Neural cell (in vitro differentiated cells): ENCODE measurements around the gene EEF2K. TPM values are rescaled to one million over a fixed set of nuclear protein-coding genes. Genes with fewer than 3 reads are reported as not detected.
A peak's percentile ranks its signal among the peaks of the same experiment; 100 is the strongest.

Experiments
- H2AFZ ChIP-seq: fragments of 200-600, 300-800 bp; sonication (generic), shearing (Covaris generic); 2 replicates; pipeline ENCODE4 v1.6.0; 2014; ENCODE audit warnings: low read depth, mild to moderate bottlenecking, antibody characterized with exemption, low read length, moderate library complexity
- H3F3A ChIP-seq: fragments of 200-600 bp; shearing (Covaris generic); 2 replicates; pipeline ENCODE4 v1.6.1; 2016; ENCODE audit warnings: mild to moderate bottlenecking, moderate library complexity, mixed read lengths, antibody characterized with exemption, low read length; ENCODE audit not compliant: insufficient read depth, poor library complexity, severe bottlenecking
- H3K27ac ChIP-seq: fragments of 200-600, 300-800 bp; sonication (generic), shearing (Covaris generic); 2 replicates; pipeline ENCODE4 v1.5.1; 2014; ENCODE audit warnings: mild to moderate bottlenecking, low read length, moderate library complexity
- H3K27me3 ChIP-seq: fragments of 300-800, 200-600 bp; sonication (generic), shearing (Covaris generic); 2 replicates; pipeline ENCODE4 v1.6.0; 2014; ENCODE audit warnings: mild to moderate bottlenecking, low read depth, low read length, moderate library complexity; ENCODE audit not compliant: insufficient read depth
- H3K36me3 ChIP-seq: fragments of 300-800, 200-600 bp; sonication (generic), shearing (Covaris generic); 2 replicates; pipeline ENCODE4 v1.5.1; 2014; ENCODE audit warnings: mild to moderate bottlenecking, antibody characterized with exemption, low read length, moderate library complexity; ENCODE audit not compliant: insufficient read depth
- H3K4me2 ChIP-seq: fragments of 300-800, 200-600 bp; sonication (generic), shearing (Covaris generic); 2 replicates; pipeline ENCODE4 v1.6.0; 2014; ENCODE audit warnings: mild to moderate bottlenecking, low read length
- H3K4me3 ChIP-seq: fragments of 300-800, 200-600 bp; sonication (generic), shearing (Covaris generic); 2 replicates; pipeline ENCODE4 v1.5.1; 2014; ENCODE audit warnings: mild to moderate bottlenecking, low read length, moderate library complexity
- H3K79me2 ChIP-seq: fragments of 200-600 bp; shearing (Covaris generic); replicated peaks from 2 replicates; pipeline ENCODE4 v1.6.0; 2014; ENCODE audit warnings: mild to moderate bottlenecking, low read length, moderate library complexity; ENCODE audit not compliant: insufficient read depth
- H3K9ac ChIP-seq: fragments of 300-800, 200-600 bp; sonication (generic), shearing (Covaris generic); 2 replicates; pipeline ENCODE4 v1.6.1; 2016; ENCODE audit warnings: mild to moderate bottlenecking, low read length, mixed read lengths
- H3K9me2 ChIP-seq: fragments of 200-600 bp; shearing (Covaris generic); 2 replicates; pipeline ENCODE4 v1.6.1; 2016; ENCODE audit warnings: mild to moderate bottlenecking, low read length, mixed read lengths; ENCODE audit not compliant: insufficient read depth
- H3K9me3 ChIP-seq: fragments of 200-600, 300-800 bp; sonication (generic), shearing (Covaris generic); 2 replicates; pipeline ENCODE4 v1.6.1; 2016; ENCODE audit warnings: mild to moderate bottlenecking, mixed run types, low read length, moderate library complexity, mixed read lengths
- H4K20me1 ChIP-seq: fragments of 200-600 bp; shearing (Covaris generic); 2 replicates; pipeline ENCODE4 v1.6.1; 2016; ENCODE audit warnings: mild to moderate bottlenecking, mixed run types; ENCODE audit not compliant: insufficient read depth
- EP300 ChIP-seq: fragments of 450-650 bp; conservative IDR thresholded peaks from 2 replicates; pipeline ENCODE4 v1.6.1; 2014; ENCODE audit warnings: antibody characterized with exemption, mild to moderate bottlenecking, moderate library complexity; ENCODE audit not compliant: poor library complexity, severe bottlenecking
- MXI1 ChIP-seq: fragments of 450-650 bp; conservative IDR thresholded peaks from 2 replicates; pipeline ENCODE4 v1.6.1; 2014; ENCODE audit warnings: antibody characterized with exemption, mild to moderate bottlenecking; ENCODE audit not compliant: poor library complexity, severe bottlenecking
- POLR2AphosphoS5 ChIP-seq: IDR thresholded peaks from 2 replicates; pipeline ENCODE4 v1.6.1; 2012
- TAF1 ChIP-seq: IDR thresholded peaks from 2 replicates; pipeline ENCODE4 v1.6.1; 2012; ENCODE audit warnings: low read depth
- polyA plus RNA-seq: library from polyadenylated mRNA; depleted of rRNA; stranded (reverse); fragments of >200 nt; gene quantifications from 2 replicates; pipeline ENCODE4 v1.2.3, GENCODE V29; 2014
- TF ChIP-seq, protein P1 (sequence below): IDR thresholded peaks from 2 replicates; pipeline ENCODE4 v1.6.1; 2012; ENCODE audit warnings: borderline replicate concordance
- TF ChIP-seq, protein P2 (sequence below): fragments of 450-650 bp; IDR thresholded peaks from 2 replicates; pipeline ENCODE4 v1.5.1; 2014; ENCODE audit warnings: antibody characterized with exemption, mild to moderate bottlenecking, moderate library complexity; ENCODE audit not compliant: poor library complexity, severe bottlenecking

The EEF2K gene
- polyA plus RNA-seq, 1 donor from 2014 or later = 7.2 TPM

DNA sequence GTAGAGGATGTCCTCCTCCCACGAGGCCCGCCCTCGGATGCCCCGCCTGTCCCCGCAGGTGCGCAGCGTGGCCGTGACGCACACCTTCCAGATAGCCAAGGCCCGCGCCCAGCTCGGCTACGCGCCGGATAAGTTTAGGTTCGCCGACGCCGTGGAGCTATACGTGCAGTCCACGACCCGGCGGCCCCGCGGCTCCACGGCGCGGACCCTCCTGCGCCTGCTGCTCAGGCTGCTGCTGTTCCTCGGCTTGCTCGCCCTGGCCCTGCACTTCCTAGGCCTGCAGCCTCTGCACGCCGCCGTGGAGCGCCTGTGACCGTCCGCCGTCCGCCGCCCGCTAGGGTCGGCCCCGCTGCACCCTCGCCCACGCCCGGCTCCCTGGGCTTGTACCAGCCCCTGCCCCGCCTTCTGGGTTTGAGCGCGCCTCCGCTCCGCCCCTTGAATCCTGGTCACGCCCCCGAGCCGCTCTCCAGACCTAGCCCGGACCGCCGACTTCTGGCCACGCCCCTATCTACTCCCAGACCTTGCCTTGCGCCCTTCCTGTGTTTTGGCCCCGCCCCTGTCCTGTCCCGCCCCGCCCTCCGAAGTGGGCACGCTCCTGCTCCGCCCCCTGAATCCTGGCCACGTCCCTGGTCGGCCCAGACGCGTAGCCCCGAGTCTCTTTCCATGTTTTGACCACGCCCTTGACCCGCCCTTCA is 15.8 kb upstream of the EEF2K start:
- Histone ChIP-seq H3K27ac (no peak overlapping the region), H3F3A (no peaks in the 10 kb centered on the region), H3K79me2 (no peaks in the 10 kb centered on the region), H3K27me3 (no peaks in the 10 kb centered on the region), H3K36me3 (no peaks in the 10 kb centered on the region), H3K9me2 (no peaks in the 10 kb centered on the region), H3K4me3 (peak overlapping the region; percentile 93), H3K9ac (peak overlapping the region; percentile 63), H3K4me2 (peak overlapping the region; percentile 48), H3K9me3 (no peaks in the 10 kb centered on the region), H2AFZ (peak overlapping the region; percentile 74), H4K20me1 (no peaks in the 10 kb centered on the region)
- peak; percentile 71 for TF ChIP-seq MXI1
- TF ChIP-seq TAF1 = no peak
- TF ChIP-seq POLR2AphosphoS5 = peak; percentile 17

DNA sequence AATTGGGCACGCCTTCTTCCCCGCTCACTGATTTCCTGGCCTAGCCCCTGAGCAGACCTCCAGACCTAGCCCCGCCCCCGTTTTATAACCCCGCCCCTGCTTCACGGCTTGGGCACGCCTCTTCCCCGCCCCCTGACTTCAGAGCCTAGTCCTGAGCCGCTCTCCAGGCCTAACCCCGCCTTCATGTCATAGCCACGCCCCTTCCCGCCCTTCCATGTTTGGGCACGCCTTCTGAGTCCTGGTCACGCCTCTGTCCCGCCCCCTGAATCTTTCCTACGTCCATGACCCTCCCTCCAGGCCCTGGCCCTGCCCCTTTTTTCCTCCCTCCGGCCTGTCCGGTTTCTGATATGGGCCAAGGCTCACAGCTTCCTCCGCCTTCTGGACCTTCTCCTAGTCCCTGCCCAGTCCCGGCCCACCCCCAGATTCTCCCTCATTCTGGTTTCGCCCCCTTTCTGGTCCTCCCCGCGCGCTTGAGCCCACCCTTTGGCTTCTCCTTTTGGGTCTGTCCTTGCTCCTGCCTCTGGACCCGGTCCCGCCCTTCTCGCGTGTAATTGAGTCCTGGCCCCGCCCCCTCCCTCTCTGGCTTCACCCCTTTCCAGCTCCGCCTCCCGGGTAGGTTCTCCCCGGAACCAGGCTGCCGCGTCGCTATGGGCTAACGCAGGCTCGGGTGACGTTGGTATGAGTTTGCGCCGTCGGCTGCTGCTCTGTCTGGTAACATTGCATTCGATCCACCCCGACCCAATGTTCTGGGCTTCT is 15.1 kb upstream of the EEF2K start:
- H3K27ac ChIP-seq = peak overlapping the region; percentile 78
- no peaks in the 10 kb centered on the region for H4K20me1 ChIP-seq
- H3K79me2 ChIP-seq = no peaks in the 10 kb centered on the region
- no peaks in the 10 kb centered on the region for H3K36me3 ChIP-seq
- H3F3A ChIP-seq = no peaks in the 10 kb centered on the region
- H3K9ac ChIP-seq = peak overlapping the region; percentile 76
- H3K4me2 ChIP-seq = peak overlapping the region; percentile 76
- no peaks in the 10 kb centered on the region for H3K27me3 ChIP-seq
- H3K4me3 ChIP-seq = peak overlapping the region; percentile 93
- TF ChIP-seq TAF1 = no peak
- TF ChIP-seq, protein P1, sequence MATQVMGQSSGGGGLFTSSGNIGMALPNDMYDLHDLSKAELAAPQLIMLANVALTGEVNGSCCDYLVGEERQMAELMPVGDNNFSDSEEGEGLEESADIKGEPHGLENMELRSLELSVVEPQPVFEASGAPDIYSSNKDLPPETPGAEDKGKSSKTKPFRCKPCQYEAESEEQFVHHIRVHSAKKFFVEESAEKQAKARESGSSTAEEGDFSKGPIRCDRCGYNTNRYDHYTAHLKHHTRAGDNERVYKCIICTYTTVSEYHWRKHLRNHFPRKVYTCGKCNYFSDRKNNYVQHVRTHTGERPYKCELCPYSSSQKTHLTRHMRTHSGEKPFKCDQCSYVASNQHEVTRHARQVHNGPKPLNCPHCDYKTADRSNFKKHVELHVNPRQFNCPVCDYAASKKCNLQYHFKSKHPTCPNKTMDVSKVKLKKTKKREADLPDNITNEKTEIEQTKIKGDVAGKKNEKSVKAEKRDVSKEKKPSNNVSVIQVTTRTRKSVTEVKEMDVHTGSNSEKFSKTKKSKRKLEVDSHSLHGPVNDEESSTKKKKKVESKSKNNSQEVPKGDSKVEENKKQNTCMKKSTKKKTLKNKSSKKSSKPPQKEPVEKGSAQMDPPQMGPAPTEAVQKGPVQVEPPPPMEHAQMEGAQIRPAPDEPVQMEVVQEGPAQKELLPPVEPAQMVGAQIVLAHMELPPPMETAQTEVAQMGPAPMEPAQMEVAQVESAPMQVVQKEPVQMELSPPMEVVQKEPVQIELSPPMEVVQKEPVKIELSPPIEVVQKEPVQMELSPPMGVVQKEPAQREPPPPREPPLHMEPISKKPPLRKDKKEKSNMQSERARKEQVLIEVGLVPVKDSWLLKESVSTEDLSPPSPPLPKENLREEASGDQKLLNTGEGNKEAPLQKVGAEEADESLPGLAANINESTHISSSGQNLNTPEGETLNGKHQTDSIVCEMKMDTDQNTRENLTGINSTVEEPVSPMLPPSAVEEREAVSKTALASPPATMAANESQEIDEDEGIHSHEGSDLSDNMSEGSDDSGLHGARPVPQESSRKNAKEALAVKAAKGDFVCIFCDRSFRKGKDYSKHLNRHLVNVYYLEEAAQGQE = peak; percentile 40
- TF ChIP-seq, protein P2, sequence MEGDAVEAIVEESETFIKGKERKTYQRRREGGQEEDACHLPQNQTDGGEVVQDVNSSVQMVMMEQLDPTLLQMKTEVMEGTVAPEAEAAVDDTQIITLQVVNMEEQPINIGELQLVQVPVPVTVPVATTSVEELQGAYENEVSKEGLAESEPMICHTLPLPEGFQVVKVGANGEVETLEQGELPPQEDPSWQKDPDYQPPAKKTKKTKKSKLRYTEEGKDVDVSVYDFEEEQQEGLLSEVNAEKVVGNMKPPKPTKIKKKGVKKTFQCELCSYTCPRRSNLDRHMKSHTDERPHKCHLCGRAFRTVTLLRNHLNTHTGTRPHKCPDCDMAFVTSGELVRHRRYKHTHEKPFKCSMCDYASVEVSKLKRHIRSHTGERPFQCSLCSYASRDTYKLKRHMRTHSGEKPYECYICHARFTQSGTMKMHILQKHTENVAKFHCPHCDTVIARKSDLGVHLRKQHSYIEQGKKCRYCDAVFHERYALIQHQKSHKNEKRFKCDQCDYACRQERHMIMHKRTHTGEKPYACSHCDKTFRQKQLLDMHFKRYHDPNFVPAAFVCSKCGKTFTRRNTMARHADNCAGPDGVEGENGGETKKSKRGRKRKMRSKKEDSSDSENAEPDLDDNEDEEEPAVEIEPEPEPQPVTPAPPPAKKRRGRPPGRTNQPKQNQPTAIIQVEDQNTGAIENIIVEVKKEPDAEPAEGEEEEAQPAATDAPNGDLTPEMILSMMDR = no peak
- peak; percentile 53 for TF ChIP-seq POLR2AphosphoS5
- TF ChIP-seq EP300 = peak; percentile 9
- peak; percentile 26 for TF ChIP-seq MXI1
- H3K9me3 ChIP-seq = no peaks in the 10 kb centered on the region
- peak overlapping the region; percentile 74 for H2AFZ ChIP-seq
- no peaks in the 10 kb centered on the region for H3K9me2 ChIP-seq
